HFFc6 (cell line): ENCODE data around the gene TFB2M. TPM values are rescaled to one million over a fixed set of nuclear protein-coding genes. Genes with fewer than 3 reads are reported as not detected.

Source experiments
- DNase-seq: peaks from one replicate; pipeline ENCODE4 v3.0.0-alpha.2; 2018
- H3K27ac Mint-ChIP-seq: 2 replicates; pipeline ENCODE4 v1.8.0; 2020; ENCODE audit warnings: mild to moderate bottlenecking, mixed read lengths
- H3K27me3 Mint-ChIP-seq: 2 replicates; pipeline ENCODE4 v1.8.0; 2021; ENCODE audit warnings: mild to moderate bottlenecking, moderate library complexity, mixed read lengths; ENCODE audit not compliant: insufficient read depth
- H3K36me3 Mint-ChIP-seq: 2 replicates; pipeline ENCODE4 v1.8.0; 2021; ENCODE audit warnings: low read depth, mixed read lengths
- H3K4me1 Mint-ChIP-seq: 2 replicates; pipeline ENCODE4 v1.8.0; 2020; ENCODE audit warnings: low read depth, mixed read lengths
- H3K4me3 Mint-ChIP-seq: 2 replicates; pipeline ENCODE4 v1.8.0; 2020; ENCODE audit warnings: mild to moderate bottlenecking, moderate library complexity, mixed read lengths
- H3K9me3 Mint-ChIP-seq: 2 replicates; pipeline ENCODE4 v1.8.0; 2020; ENCODE audit warnings: mild to moderate bottlenecking, mixed read lengths
- total RNA-seq, 6 experiments: library from RNA; stranded (reverse); fragmentation: NEBNext Ultra II Directional; extraction: Animal tissue kit (Norgen Biotek cat#: 25700); gene quantifications; 2 replicates in 1 of 6; 3 replicates in 5 of 6; pipeline ENCODE4 v1.2.3, GENCODE V29; 2021
- TF ChIP-seq, protein P1 (sequence below): fragments of 200-600 bp; sonication (generic); IDR thresholded peaks from 2 replicates; pipeline ENCODE4 v1.5.0; 2021; ENCODE audit warnings: antibody characterized with exemption, mild to moderate bottlenecking

Gene TFB2M
- total RNA-seq, 6 experiments from 2014 or later: 21.2 to 25.0 (median 23.0) TPM

- DNase-seq: peak; percentile 69
- Mint-ChIP-seq H3K4me3 (peak overlapping the region; percentile 81), H3K36me3 (peaks cover 54% of the 10 kb centered on the region), H3K4me1 (peaks cover 79% of the 10 kb centered on the region), H3K27me3 (peaks cover 4% of the 10 kb centered on the region; the same call in 1 of the 2 replicates), H3K27ac (peak overlapping the region; percentile 91), H3K9me3 (peaks cover 10% of the 10 kb centered on the region)
- TF ChIP-seq, protein P1, sequence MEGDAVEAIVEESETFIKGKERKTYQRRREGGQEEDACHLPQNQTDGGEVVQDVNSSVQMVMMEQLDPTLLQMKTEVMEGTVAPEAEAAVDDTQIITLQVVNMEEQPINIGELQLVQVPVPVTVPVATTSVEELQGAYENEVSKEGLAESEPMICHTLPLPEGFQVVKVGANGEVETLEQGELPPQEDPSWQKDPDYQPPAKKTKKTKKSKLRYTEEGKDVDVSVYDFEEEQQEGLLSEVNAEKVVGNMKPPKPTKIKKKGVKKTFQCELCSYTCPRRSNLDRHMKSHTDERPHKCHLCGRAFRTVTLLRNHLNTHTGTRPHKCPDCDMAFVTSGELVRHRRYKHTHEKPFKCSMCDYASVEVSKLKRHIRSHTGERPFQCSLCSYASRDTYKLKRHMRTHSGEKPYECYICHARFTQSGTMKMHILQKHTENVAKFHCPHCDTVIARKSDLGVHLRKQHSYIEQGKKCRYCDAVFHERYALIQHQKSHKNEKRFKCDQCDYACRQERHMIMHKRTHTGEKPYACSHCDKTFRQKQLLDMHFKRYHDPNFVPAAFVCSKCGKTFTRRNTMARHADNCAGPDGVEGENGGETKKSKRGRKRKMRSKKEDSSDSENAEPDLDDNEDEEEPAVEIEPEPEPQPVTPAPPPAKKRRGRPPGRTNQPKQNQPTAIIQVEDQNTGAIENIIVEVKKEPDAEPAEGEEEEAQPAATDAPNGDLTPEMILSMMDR: no peak
Observed at GRCh38 chr1:246588159-246588721, 22.2 kb upstream of the TFB2M start.

DNA sequence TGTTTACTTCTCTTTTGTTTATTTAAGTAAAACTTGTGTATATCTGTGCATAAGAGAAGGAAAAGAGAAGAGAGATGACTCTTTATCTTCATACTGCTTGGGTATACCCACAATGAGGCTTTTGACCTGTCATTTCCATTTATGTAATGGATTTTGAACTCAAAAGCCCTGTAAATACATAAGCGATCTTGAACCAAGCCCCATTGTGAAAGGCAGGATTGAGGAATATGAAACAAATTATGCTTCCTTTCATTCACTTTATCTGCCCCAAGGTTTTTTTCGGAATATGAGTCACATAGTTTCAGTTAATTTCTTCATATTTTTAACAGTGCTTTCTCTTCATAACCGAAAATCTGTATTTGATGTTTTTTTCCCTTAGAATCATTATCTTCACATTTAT, 21.5 kb upstream of the TFB2M start:
- Mint-ChIP-seq H3K4me1 (peaks cover 79% of the 10 kb centered on the region), H3K27me3 (peaks cover 4% of the 10 kb centered on the region; the same call in 1 of the 2 replicates), H3K9me3 (peaks cover 10% of the 10 kb centered on the region), H3K27ac (peak overlapping the region; percentile 91), H3K4me3 (peak overlapping the region; percentile 81), H3K36me3 (peaks cover 59% of the 10 kb centered on the region)
- peak; percentile 32 for DNase-seq
- TF ChIP-seq, protein P1: no peak

DNA sequence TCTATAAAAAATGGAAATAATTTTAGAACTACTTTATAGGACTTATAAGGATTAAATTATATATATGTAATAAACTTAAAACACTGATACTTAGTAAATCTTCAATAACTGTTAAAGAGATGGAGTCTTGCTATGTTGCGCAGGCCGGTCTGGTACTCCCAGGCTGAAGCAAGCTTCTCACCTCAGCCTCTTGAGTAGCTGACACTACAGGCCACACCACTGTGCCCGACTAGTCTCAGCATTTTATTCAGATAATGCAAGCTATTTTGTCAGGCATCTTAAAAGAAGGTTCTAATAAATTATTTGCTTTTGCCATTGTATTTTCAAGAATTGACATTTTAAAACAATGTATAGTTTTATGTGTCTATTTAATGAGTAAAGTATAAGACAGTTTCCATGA, 21.0 kb upstream of the TFB2M start:
- Mint-ChIP-seq H3K27me3 (peaks cover 3% of the 10 kb centered on the region; the same call in 1 of the 2 replicates), H3K36me3 (peaks cover 59% of the 10 kb centered on the region), H3K4me3 (peak overlapping the region; percentile 81), H3K27ac (peak overlapping the region; percentile 91), H3K9me3 (peaks cover 10% of the 10 kb centered on the region), H3K4me1 (peaks cover 79% of the 10 kb centered on the region)
- TF ChIP-seq, protein P1: no peak
- no peak for DNase-seq

GRCh38 chr1:246583448-246584185, 17.6 kb upstream of the TFB2M start:
- H3K4me3 Mint-ChIP-seq: no peak overlapping the region

GRCh38 chr1:246583056-246583440, 17.0 kb upstream of the TFB2M start:
- no peak overlapping the region for H3K4me3 Mint-ChIP-seq
- H3K4me1 Mint-ChIP-seq: peaks cover 87% of the 10 kb centered on the region
- H3K9me3 Mint-ChIP-seq: no peaks in the 10 kb centered on the region
- no peaks in the 10 kb centered on the region; the same call in 1 of the 2 replicates for H3K27me3 Mint-ChIP-seq
- peaks cover 54% of the 10 kb centered on the region for H3K36me3 Mint-ChIP-seq
- no peak for DNase-seq
- peak overlapping the region; percentile 61 for H3K27ac Mint-ChIP-seq
- TF ChIP-seq, protein P1: no peak

More at GRCh38 chr1:246583448-246584185, 17.6 kb upstream of the TFB2M start:
- H3K27ac Mint-ChIP-seq: peak overlapping the region; percentile 61
- TF ChIP-seq, protein P1: no peak
- H3K4me1 Mint-ChIP-seq: peaks cover 85% of the 10 kb centered on the region
- H3K36me3 Mint-ChIP-seq: peaks cover 54% of the 10 kb centered on the region
- no peaks in the 10 kb centered on the region for H3K27me3 Mint-ChIP-seq
- H3K9me3 Mint-ChIP-seq: no peaks in the 10 kb centered on the region
- DNase-seq: no peak
